ENCODE results near the gene RAB5B.

Gene RAB5B

GRCh38 chr12:55937981-55938380 is 35.9 kb upstream of the RAB5B start:
- DNase-seq (ENCODE audit: low read depth, low spot score): no peak
- no peak for TF ChIP-seq CTCF (IDR thresholded peaks at IDR 0.05; ENCODE audit: insufficient read depth, low read length, missing control alignments)
- CTCF ChIA-PET: interaction anchor here (1.0 to 11.1 kb wide), 9 partner anchors 7 to 199 kb away, joined by 3 to 206 read pairs (median 34); partner anchors contain the start of genes DGKA, GDF11, MMP19 and ORMDL2
- H3K4me3 ChIP-seq (ENCODE audit: low read depth, low read length): no peak overlapping the region
- POLR2A ChIA-PET: no interaction called here

GRCh38 chr12:55938826-55939501 is 34.9 kb upstream of the RAB5B start:
- no peak overlapping the region for H3K4me3 ChIP-seq (ENCODE audit: low read depth, low read length)
- no peak for TF ChIP-seq CTCF (IDR thresholded peaks at IDR 0.05; ENCODE audit: insufficient read depth, low read length, missing control alignments)
- ChIA-PET CTCF (interaction anchor here (0.6 to 11.1 kb wide), 27 partner anchors 8 to 200 kb away, joined by 3 to 206 read pairs (median 6); partner anchors contain the start of genes DGKA, DNAJC14, GDF11 and MMP19), POLR2A (interaction anchor here (0.7 to 2.0 kb wide), 3 partner anchors 9 to 121 kb away, joined by 3 to 9 read pairs (median 7); partner anchors contain the start of genes DNAJC14, ORMDL2 and SARNP)
- DNase-seq (ENCODE audit: low read depth, low spot score): no peak

- peak; percentile 93 for TF ChIP-seq CTCF (IDR thresholded peaks at IDR 0.05; ENCODE audit: insufficient read depth, low read length, missing control alignments)
- no peak overlapping the region for H3K4me3 ChIP-seq (ENCODE audit: low read depth, low read length)
These were observed 33.7 kb upstream of the RAB5B start for GRCh38 chr12:55940065-55940732.

GRCh38 chr12:55942055-55942454 is 31.8 kb upstream of the RAB5B start:
- DNase-seq (ENCODE audit: low read depth, low spot score): no peak
- TF ChIP-seq CTCF (IDR thresholded peaks at IDR 0.05; ENCODE audit: insufficient read depth, low read length, missing control alignments): no peak
- ChIA-PET POLR2A (no interaction called here), CTCF (interaction anchor here (1.1 to 11.1 kb wide), 7 partner anchors 9 to 203 kb away, joined by 3 to 206 read pairs (median 9); partner anchors contain the start of genes GDF11, PYM1 and SARNP)
- no peak overlapping the region for H3K4me3 ChIP-seq (ENCODE audit: low read depth, low read length)

More at GRCh38 chr12:55940065-55940732, 33.7 kb upstream of the RAB5B start:
- DNase-seq (ENCODE audit: low read depth, low spot score): no peak
- ChIA-PET POLR2A (interaction anchor here (1.0 to 2.0 kb wide), 3 partner anchors 8 to 122 kb away, joined by 3 to 9 read pairs (median 7); partner anchors contain the start of genes DNAJC14, ORMDL2 and SARNP), CTCF (interaction anchor here (0.6 to 11.1 kb wide), 42 partner anchors 9 to 284 kb away, joined by 3 to 206 read pairs (median 4); partner anchors contain the start of genes DGKA, DNAJC14, GDF11 and MMP19)

GRCh38 chr12:55942577-55943136 is 31.2 kb upstream of the RAB5B start:
- ChIA-PET CTCF (interaction anchor here (1.1 to 11.1 kb wide), 7 partner anchors 9 to 203 kb away, joined by 3 to 206 read pairs (median 9); partner anchors contain the start of genes GDF11, PYM1 and SARNP), POLR2A (no interaction called here)
- no peak for TF ChIP-seq CTCF (IDR thresholded peaks at IDR 0.05; ENCODE audit: insufficient read depth, low read length, missing control alignments)
- no peak for DNase-seq (ENCODE audit: low read depth, low spot score)
- no peak overlapping the region for H3K4me3 ChIP-seq (ENCODE audit: low read depth, low read length)

Measured in AG04449 (cell line).